GM19468 (cell line): ENCODE measurements around the gene NXF1.
"Not testable (repeated sequence)": the region's sequence is repeated elsewhere in the genome, so short reads cannot be mapped to it uniquely, and the experiment has no call there.

ENCODE experiments used
- ATAC-seq: cut with Tn5 transposase; IDR thresholded peaks from one replicate; pipeline ENCODE4 v1.9.1; 2021; ENCODE audit warnings: mild to moderate bottlenecking, moderate library complexity, moderate number of reproducible peaks; ENCODE audit not compliant: unreplicated experiment; ENCODE audit errors: extremely low read depth

The NXF1 gene

DNA sequence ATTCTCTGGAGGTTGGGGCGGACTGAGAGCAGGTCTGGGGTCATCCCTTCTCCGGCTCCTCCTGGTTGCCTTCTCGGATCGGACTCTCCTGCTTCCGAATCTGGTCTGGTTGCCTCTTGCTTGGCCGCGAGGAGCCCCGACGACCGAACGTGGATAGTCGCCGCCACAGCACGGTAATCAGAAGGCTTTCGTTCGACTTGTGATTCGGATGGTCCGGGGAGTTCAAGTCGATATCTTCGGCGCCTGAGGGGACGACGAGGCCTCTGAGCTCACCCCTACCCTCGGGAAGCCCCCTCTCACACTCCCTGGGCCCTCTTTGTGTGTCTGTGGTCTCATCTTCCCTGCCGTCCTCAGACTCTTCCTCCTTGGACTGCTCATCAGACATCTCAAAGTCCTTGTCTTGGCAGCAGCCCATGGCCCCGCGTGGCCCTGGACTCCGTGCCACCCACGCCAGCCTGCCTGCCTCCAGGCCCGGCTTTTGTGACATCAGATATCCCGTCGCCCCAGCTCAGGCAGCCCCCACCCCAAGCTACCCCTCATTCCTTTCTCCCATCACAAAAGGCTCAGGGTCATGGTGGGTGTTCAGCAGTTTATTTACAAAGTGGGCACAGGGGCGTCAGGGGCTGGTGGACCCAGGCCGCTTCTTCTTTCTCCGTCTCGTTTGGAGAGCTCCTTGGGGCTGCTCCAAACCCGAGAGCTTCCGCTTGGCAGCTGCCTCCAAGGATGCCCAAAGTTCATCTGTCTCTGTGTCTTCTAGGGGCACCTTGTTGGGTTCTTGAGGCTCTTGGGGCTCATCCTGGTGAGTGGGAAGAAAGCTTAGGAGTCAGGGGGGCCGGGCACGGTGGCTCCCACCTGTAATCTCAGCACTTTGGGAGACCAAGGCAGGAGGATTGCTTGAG, 27.3 kb upstream of the NXF1 start, which contains the start of gene TEX54:
Gene TEX54 (minus strand): TSS at position 506 of the 899 bp plus-strand sequence.
- no peak for ATAC-seq

DNA sequence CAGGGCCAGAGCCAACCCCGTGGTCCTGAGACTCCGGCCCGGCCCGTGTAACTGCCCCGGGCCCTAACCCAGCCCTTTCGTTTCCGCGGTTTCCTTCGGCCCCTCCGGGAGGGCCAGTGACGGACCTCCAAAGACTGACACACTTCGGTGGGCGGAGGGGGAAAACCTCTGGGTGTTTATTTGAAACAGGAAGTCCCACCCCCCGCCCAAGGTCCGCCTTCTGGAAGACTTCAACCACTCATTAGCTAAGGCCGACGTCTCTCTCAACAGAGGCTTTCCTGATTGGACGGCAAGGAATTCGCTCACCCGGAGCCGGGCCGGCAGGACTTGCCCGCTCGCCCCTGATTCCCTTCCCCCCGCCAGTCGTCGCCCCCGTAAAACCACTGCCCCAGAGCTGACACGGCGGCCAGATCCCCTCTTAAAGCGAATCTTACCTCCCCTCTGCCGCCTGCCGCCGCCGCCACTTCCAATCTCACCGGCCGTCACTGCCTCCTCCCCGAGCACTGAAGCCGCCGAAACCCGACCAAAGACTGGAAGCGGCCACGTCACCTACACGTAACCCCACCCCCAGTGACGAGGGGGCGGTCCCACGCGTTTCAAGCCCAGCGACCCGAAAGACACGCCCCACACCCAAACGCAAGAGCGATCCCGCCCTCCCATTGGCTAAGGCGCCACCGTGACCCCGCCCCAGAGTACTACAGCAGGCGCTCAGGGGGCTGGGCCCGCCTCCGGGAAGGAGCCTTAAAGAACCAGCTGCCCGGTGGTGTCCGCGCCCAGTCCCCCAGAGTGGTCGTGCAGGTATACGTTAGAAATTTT, 26.5 kb upstream of the NXF1 start, which contains the start of gene STX5:
Gene STX5 (minus strand): TSS at position 532 of the 816 bp plus-strand sequence. CDS start 808 bp downstream, outside the sequence.
- ATAC-seq, result peak; percentile 70

GRCh38 chr11:62830904-62831519, 25.8 kb upstream of the NXF1 start:
- ATAC-seq, result no peak

DNA sequence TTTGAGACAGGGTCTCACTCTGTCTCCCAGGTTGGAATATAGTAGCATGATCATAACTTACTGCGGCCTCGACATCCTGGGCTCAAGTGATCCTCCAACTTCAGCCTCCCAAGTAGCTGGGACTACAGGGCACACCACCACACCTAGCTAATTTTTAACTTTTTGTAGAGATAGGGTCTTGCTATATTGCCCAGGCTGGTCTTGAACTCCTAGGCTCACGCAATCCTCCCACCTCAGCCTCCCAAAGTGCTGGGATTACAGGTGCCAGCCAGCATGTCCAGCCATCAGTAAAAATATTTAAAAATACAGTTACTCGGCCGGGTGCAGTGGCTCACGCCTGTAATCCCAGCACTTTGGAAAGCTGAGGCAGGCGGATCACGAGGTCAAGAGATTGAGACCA, 22.9 kb upstream of the NXF1 start:
- ATAC-seq, result not testable (repeated sequence)

DNA sequence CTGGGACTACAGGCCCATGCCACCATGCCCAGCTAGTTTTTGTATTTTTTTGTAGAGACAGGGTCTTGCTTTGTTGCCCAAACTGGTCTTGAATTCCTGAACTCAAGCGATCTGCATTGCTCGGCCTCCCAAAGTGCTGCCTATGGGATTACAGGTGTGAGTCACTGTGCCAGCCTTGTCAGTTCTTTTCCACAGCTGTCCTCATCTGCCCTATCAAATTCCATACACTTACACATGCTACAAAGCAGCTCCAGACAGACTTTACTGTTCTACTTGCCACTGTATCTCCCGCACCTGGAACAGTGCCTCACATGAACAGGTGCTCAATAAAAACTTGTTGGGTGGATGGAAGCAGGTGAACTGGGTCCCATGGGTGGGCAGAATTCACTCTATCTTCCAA, 18.4 kb upstream of the NXF1 start:
- no peak for ATAC-seq

GRCh38 chr11:62817129-62817528, 11.9 kb upstream of the NXF1 start:
- ATAC-seq, result no peak

DNA sequence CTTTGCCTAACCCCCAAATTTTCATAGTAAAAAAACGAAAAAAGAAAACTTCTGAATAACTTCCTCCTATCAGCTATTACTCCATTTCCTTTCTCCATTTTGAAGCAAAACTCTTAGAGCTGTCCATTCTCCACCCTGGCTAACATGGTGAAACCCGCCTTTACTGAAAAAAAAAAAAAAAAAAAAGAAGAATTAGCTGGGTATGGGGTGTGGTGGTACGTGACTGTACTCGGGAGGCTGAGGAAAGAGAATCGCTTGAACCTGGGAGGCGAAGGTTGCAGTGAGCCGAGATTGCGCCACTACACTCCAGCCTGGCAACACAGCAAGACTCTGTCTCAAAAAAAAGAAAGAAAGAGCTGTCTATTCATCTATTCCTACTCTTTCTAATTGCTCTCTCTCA, 11.3 kb upstream of the NXF1 start:
- ATAC-seq, result no peak

GRCh38 chr11:62811659-62812058, 6.4 kb upstream of the NXF1 start:
- ATAC-seq, result no peak

DNA sequence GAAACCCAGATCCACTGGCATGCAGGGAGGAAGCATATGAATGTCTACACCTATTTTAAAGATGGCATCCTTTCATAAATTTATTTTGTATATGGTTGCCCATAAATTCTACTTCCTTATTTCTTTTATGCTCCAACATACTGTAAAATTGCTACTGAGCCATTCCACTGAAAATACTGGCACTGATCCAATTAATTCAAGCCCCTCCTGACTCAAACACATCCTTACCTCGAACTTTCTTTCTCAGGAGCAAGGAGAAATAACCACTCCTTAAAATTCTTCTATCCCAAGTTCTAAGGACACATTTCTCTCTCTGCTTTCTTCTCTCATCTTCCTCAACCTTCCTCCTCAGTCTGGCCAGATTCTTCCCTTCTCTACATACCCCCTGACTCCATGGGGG, 5.5 kb upstream of the NXF1 start:
- no peak for ATAC-seq

DNA sequence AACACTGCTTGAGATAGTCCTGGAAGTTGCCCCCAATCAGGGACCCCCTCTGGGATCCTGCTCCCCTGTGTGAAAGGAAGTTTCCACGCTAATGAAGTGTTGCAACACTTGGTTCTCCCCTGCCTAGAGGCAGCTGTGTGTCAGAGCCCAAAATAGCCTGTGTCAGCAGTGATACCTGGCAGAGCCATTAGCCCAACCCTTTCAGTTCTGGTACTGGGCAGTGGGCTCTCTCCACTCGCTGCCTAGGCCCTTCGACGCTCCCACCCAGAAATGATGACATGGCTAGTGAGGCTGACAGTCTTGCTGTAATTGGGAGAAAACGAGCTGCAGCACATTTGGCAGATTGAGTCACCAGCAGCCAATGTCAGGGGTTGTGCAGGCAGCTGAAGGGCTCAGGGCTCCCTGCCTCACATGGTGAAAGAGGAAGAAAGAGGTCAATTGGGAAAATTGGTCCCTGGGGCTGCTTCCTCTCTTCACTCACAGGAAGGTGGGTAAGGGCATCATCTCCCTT, 1.4 kb upstream of the NXF1 start:
- ATAC-seq, result no peak

- ATAC-seq, result no peak
Measured at GRCh38 chr11:62805961-62806441, 761 bp upstream of the NXF1 start.

DNA sequence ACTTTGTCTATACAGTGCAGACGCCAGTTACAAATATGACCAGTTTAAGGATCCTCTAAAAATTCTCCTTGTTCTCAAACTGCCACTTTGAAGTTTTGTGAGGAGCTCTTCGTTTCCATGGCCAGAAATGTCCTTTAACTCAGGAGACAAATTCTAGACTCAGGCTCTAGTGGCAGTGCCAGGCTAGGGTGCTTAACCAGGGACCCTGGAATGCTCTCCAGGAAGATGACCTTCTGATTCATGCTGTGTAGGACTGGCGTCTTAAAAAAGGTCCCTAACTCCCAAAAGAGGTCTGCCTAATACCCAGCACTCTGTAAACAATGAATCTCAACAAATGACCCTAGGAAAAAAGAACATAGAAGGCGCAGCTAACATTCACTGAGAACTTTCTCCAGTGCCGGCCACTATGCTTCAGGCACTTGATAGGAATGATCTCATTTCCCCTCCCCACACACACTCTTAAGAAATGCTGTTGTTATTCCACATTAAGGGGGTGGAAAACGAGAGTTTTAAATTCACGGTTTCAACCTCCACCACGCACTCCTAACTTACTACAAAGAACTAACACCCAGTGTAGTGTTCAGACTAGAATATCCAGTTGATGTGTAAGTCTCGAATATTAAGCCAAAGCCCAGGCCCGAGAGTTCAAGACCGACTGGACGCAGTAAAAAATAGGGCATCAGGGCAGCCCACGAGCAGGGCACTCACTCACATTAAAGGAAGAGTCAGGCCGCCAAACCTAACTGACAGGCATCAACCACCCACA, 747 bp downstream of the NXF1 start:
- ATAC-seq, result no peak

GRCh38 chr11:62801071-62801470, 4.2 kb downstream of the NXF1 start:
- ATAC-seq, result no peak

DNA sequence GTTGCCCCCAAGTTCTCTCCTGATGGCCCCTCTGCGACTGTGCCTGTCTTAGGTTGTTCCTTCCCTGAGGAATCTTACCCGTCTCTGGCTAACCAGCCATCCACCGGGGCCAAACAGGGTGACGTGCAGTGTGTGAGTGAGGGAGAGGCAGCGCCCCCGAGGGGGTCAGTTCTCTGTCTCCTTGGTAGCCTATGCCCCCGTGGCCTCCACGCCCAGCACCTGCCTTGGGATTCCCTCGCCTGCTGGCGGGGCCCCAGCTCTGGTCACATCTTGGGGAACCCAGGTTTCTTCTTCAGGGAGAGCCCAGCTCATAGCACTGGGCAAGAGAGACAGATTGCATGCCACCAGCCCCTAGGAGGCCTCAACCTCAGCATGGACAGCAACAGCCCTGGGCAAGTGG, 5.8 kb downstream of the NXF1 start:
- ATAC-seq, result no peak

DNA sequence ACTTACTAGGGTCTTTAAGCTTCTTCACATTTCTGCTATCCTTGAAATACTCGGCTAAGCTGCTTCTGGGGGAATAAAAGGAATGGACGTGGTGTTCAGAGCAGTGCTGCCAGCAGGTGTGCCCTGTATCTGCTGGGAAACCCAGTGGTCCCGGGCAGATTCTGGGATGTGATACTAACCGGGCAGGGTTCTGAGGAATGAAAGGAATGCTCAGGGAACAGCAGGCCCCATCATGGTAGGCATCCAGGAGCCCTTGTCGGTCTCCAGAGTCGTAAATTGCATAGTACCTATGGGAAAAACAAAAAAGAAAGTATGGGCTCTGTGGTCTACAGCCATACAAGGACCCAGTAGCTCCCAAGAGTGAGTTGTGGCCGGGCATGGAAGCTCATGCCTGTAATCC, 9.0 kb downstream of the NXF1 start:
- ATAC-seq, result no peak

GRCh38 chr11:62794201-62794775, 11.0 kb downstream of the NXF1 start:
- no peak for ATAC-seq

DNA sequence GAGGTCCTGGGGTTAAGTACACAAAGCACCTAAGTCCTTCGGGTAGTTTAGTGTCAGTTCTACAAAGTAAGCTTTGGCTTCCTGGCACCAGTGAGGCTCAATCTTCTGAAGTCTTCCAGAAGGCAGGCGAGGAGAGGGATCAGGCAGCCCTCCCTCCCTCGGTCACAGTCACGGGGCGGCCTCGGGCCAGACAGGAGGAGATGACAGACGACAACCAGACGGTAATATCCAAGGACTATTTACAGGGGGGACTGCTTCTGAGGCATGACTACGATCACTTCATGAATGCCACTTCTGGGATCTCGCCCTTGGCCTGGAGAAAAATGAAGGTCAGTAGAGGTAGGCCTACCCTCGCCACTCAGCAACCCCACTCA, 13.1 kb downstream of the NXF1 start:
- no peak for ATAC-seq

DNA sequence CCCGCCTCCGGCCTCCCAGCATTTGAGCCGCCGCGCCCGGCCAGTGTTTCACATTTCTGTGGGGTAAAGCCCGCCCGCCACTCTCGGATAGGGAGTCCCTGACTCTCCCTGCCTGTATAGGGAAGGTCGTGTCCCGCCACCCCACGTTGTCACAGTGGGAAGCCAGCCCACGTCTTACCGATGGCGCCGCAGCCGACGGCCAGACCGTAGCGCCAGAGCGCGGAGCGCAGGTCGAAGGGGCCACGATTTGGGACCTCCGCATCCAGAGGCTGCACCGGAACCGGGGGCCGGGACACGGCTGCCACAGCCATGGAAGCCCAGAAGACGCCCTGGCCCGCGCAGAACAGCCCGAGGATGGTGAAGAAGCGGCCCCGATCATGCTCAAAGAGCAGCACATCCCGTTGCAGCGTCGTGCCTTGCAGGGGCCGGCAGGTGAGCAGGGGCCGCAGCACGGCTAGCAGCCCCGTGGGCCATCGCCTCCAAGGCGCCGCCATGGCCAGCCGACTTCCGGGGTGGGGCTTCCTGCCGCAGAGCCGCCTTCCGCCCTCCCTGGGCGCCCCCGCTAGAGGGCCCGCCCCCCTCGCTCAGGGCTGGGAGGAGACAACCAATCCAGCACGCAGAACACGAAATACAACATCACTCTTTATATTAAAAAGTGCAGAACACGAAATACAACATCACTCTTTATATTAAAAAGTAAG, 13.6 kb downstream of the NXF1 start, which contains the start of gene TMEM223:
Gene TMEM223 (minus strand): TSS at position 506 of the 701 bp plus-strand sequence. CDS start 12 bp downstream, at position 494.
- no peak for ATAC-seq

GRCh38 chr11:62789576-62789975, 15.7 kb downstream of the NXF1 start:
- ATAC-seq, result no peak
